CD8-positive, alpha-beta memory T cell (primary cell): ENCODE results near the gene SGIP1. TPM values are rescaled to one million over a fixed set of nuclear protein-coding genes. Genes with fewer than 3 reads are reported as not detected.

Experiments
- CTCF ChIA-PET: fragments of 350-600 bp; sonication (Branson Sonifier 250); formaldehyde crosslinking; loops from one replicate; lab custom pipeline; 2021; ENCODE audit warnings: antibody characterized with exemption; lab: Charles Lee
- POLR2A ChIA-PET: fragments of 350-600 bp; sonication (Branson Sonifier 250); formaldehyde crosslinking; loops from one replicate; lab custom pipeline; 2021; ENCODE audit warnings: antibody characterized with exemption; lab: Charles Lee
- DNase-seq, 5 donors: peaks; one replicate each; pipeline versions ENCODE4 v3.0.0 to v3.0.0-alpha.2; 2020 to 2022; ENCODE audit warnings: mixed read lengths in 1 of 5
- H3K27ac ChIP-seq: one replicate; pipeline ENCODE4 v1.7.0; 2013; ENCODE audit warnings: low read depth, mild to moderate bottlenecking, low read length, moderate library complexity
- H3K27me3 ChIP-seq: 2 replicates; pipeline ENCODE4 v1.7.0; 2013; ENCODE audit warnings: low read length, mild to moderate bottlenecking; ENCODE audit not compliant: insufficient read depth, poor library complexity, severe bottlenecking
- H3K36me3 ChIP-seq: 2 replicates; pipeline ENCODE4 v1.7.0; 2013; ENCODE audit warnings: mild to moderate bottlenecking, low read length, moderate library complexity; ENCODE audit not compliant: insufficient read depth
- H3K4me1 ChIP-seq: 2 replicates; pipeline ENCODE4 v1.7.0; 2013; ENCODE audit warnings: mild to moderate bottlenecking, low read length, moderate library complexity; ENCODE audit not compliant: insufficient read depth
- H3K4me3 ChIP-seq: 2 replicates; pipeline ENCODE4 v1.7.0; 2013; ENCODE audit warnings: mild to moderate bottlenecking, low read length
- H3K9me3 ChIP-seq: 2 replicates; pipeline ENCODE4 v1.7.0; 2013; ENCODE audit warnings: mild to moderate bottlenecking, low read length
- H3K27ac Mint-ChIP-seq, 8 donors: one replicate each; pipeline ENCODE4 v1.8.0; 2020 to 2021; ENCODE audit warnings: mixed read lengths in 8 of 8, mild to moderate bottlenecking in 6 of 8, inconsistent platforms in 3 of 8, moderate library complexity in 3 of 8
- H3K27me3 Mint-ChIP-seq, 2 donors: one replicate each; pipeline ENCODE4 v1.8.0; 2020 to 2021; ENCODE audit warnings: mixed read lengths in 2 of 2, mild to moderate bottlenecking in 1 of 2, moderate library complexity in 1 of 2
- H3K36me3 Mint-ChIP-seq, 3 donors: one replicate each; pipeline ENCODE4 v1.8.0; 2020 to 2021; ENCODE audit warnings: mixed read lengths in 3 of 3, inconsistent platforms in 1 of 3, mild to moderate bottlenecking in 1 of 3
- H3K4me1 Mint-ChIP-seq, 3 donors: one replicate each; pipeline ENCODE4 v1.8.0; 2020 to 2021; ENCODE audit warnings: mixed read lengths in 3 of 3, inconsistent platforms in 1 of 3, mild to moderate bottlenecking in 1 of 3
- H3K4me3 Mint-ChIP-seq, 7 donors: one replicate each; pipeline ENCODE4 v1.8.0; 2020 to 2021; ENCODE audit warnings: mixed read lengths in 7 of 7, mild to moderate bottlenecking in 6 of 7, moderate library complexity in 4 of 7, inconsistent platforms in 2 of 7
- H3K9me3 Mint-ChIP-seq, 5 donors: one replicate each; pipeline ENCODE4 v1.8.0; 2020 to 2022; ENCODE audit warnings: mixed read lengths in 5 of 5, mild to moderate bottlenecking in 3 of 5, moderate library complexity in 2 of 5, inconsistent platforms in 1 of 5
- polyA plus RNA-seq: library from polyadenylated mRNA; unstranded; fragments of 300-500 nt; fragmentation: Illumina TruSeq; gene quantifications from one replicate; pipeline ENCODE4 v1.2.3, GENCODE V29; 2021
- total RNA-seq, 2 experiments: library from RNA; stranded (reverse); gene quantifications; one replicate each; pipeline ENCODE4 v1.2.3, GENCODE V29; 2021

SGIP1 gene
- total and polyA plus RNA-seq, 3 experiments from 2014 or later, result not detected

GRCh38 chr1:66760506-66760905 is 226.6 kb downstream of the SGIP1 start:
- no peaks in the 10 kb centered on the region for H3K4me1 ChIP-seq
- ChIA-PET POLR2A (no interaction called here), CTCF (no interaction called here)
- Mint-ChIP-seq H3K4me1 (peaks cover 0 to 4% (median 0%) of the 10 kb centered on the region in 3 donors), H3K27ac (no peak overlapping the region), H3K4me3 (no peak overlapping the region), H3K27me3 (peaks cover 0 to 11% of the 10 kb centered on the region in 2 donors), H3K9me3 (no peaks in the 10 kb centered on the region), H3K36me3 (no peaks in the 10 kb centered on the region)
- no peaks in the 10 kb centered on the region for H3K9me3 ChIP-seq
- H3K27me3 ChIP-seq, result peaks cover 7% of the 10 kb centered on the region
- no peak overlapping the region for H3K4me3 ChIP-seq
- no peak overlapping the region for H3K27ac ChIP-seq
- no peaks in the 10 kb centered on the region for H3K36me3 ChIP-seq
- DNase-seq, result no peak

GRCh38 chr1:66761221-66761620 is 227.3 kb downstream of the SGIP1 start:
- H3K9me3 Mint-ChIP-seq, result no peaks in the 10 kb centered on the region
- Histone ChIP-seq H3K27ac (no peak overlapping the region), H3K9me3 (no peaks in the 10 kb centered on the region), H3K4me1 (no peaks in the 10 kb centered on the region), H3K27me3 (peaks cover 4% of the 10 kb centered on the region), H3K36me3 (no peaks in the 10 kb centered on the region), H3K4me3 (no peak overlapping the region)
- H3K4me1 Mint-ChIP-seq, result peaks cover 0 to 4% (median 0%) of the 10 kb centered on the region in 3 donors
- no peaks in the 10 kb centered on the region for H3K36me3 Mint-ChIP-seq
- ChIA-PET CTCF (interaction anchor here (0.9 kb wide), 1 partner anchor 8 kb away, joined by 3 read pairs; no protein-coding TSS in a partner anchor), POLR2A (no interaction called here)
- DNase-seq, result no peak
- H3K27ac Mint-ChIP-seq, result no peak overlapping the region
- H3K4me3 Mint-ChIP-seq, result no peak overlapping the region
- peaks cover 0 to 9% of the 10 kb centered on the region in 2 donors for H3K27me3 Mint-ChIP-seq

GRCh38 chr1:66764994-66765578 is 231.1 kb downstream of the SGIP1 start:
- Histone ChIP-seq H3K27me3 (no peaks in the 10 kb centered on the region), H3K36me3 (no peaks in the 10 kb centered on the region), H3K4me3 (no peak overlapping the region), H3K9me3 (no peaks in the 10 kb centered on the region), H3K27ac (no peak overlapping the region), H3K4me1 (peaks cover 13% of the 10 kb centered on the region)
- CTCF ChIA-PET, result interaction anchor here (0.9 to 2.9 kb wide), 10 partner anchors 11 to 447 kb away, joined by 3 to 28 read pairs (median 4); partner anchors contain the start of gene MIER1
- POLR2A ChIA-PET, result interaction anchor here (1.0 kb wide), 1 partner anchor 384 kb away, joined by 4 read pairs; no protein-coding TSS in a partner anchor
- Mint-ChIP-seq H3K27ac (no peak overlapping the region), H3K4me1 (peaks cover 14 to 20% (median 16%) of the 10 kb centered on the region in 3 donors), H3K27me3 (peaks cover 0 to 3% of the 10 kb centered on the region in 2 donors), H3K4me3 (no peak overlapping the region), H3K9me3 (no peaks in the 10 kb centered on the region), H3K36me3 (no peaks in the 10 kb centered on the region)
- DNase-seq, result peak; percentile 6 to 52 (median 34)

GRCh38 chr1:66767626-66768025 is 233.7 kb downstream of the SGIP1 start:
- H3K9me3 Mint-ChIP-seq, result no peaks in the 10 kb centered on the region
- Histone ChIP-seq H3K4me1 (peaks cover 13% of the 10 kb centered on the region), H3K27me3 (no peaks in the 10 kb centered on the region), H3K27ac (no peak overlapping the region), H3K9me3 (no peaks in the 10 kb centered on the region), H3K4me3 (no peak overlapping the region), H3K36me3 (no peaks in the 10 kb centered on the region)
- DNase-seq, result no peak
- H3K27me3 Mint-ChIP-seq, result no peaks in the 10 kb centered on the region
- no peaks in the 10 kb centered on the region for H3K36me3 Mint-ChIP-seq
- CTCF ChIA-PET, result no interaction called here
- peaks cover 18 to 29% (median 28%) of the 10 kb centered on the region in 3 donors for H3K4me1 Mint-ChIP-seq
- POLR2A ChIA-PET, result no interaction called here
- no peak overlapping the region for H3K4me3 Mint-ChIP-seq
- H3K27ac Mint-ChIP-seq, result no peak overlapping the region

- H3K27me3 Mint-ChIP-seq, result no peaks in the 10 kb centered on the region
- POLR2A ChIA-PET, result interaction anchor here (0.5 to 1.0 kb wide), 4 partner anchors 162 to 281 kb away, joined by 3 to 4 read pairs (median 4); no protein-coding TSS in a partner anchor
- Histone ChIP-seq H3K36me3 (no peaks in the 10 kb centered on the region), H3K4me1 (peaks cover 13% of the 10 kb centered on the region), H3K27ac (no peak overlapping the region), H3K27me3 (no peaks in the 10 kb centered on the region), H3K9me3 (no peaks in the 10 kb centered on the region), H3K4me3 (no peak overlapping the region)
- H3K9me3 Mint-ChIP-seq, result no peaks in the 10 kb centered on the region
- H3K4me1 Mint-ChIP-seq, result peaks cover 18 to 29% (median 28%) of the 10 kb centered on the region in 3 donors
- peak overlapping the region in 5 of 7 donors; percentile 46 to 86 (median 78) for H3K4me3 Mint-ChIP-seq
- H3K27ac Mint-ChIP-seq, result peak overlapping the region in 5 of 8 donors; percentile 30 to 89 (median 47)
- no peak for DNase-seq
- CTCF ChIA-PET, result interaction anchor here (0.9 to 1.7 kb wide), 4 partner anchors 7 to 443 kb away, joined by 3 to 9 read pairs (median 6); no protein-coding TSS in a partner anchor
- no peaks in the 10 kb centered on the region for H3K36me3 Mint-ChIP-seq
These were observed 235.0 kb downstream of the SGIP1 start for GRCh38 chr1:66768965-66769364.

GRCh38 chr1:66769512-66770229 is 235.7 kb downstream of the SGIP1 start:
- Mint-ChIP-seq H3K27me3 (no peaks in the 10 kb centered on the region), H3K36me3 (no peaks in the 10 kb centered on the region), H3K4me1 (peaks cover 18 to 29% (median 28%) of the 10 kb centered on the region in 3 donors), H3K27ac (peak overlapping the region in 7 of 8 donors; percentile 26 to 94 (median 80)), H3K4me3 (peak overlapping the region; percentile 47 to 86 (median 79)), H3K9me3 (no peaks in the 10 kb centered on the region)
- peaks cover 13% of the 10 kb centered on the region for H3K4me1 ChIP-seq
- no peak overlapping the region for H3K27ac ChIP-seq
- peak overlapping the region; percentile 46 for H3K4me3 ChIP-seq
- H3K27me3 ChIP-seq, result no peaks in the 10 kb centered on the region
- peak in 2 of 5 donors; percentile 17 to 20 for DNase-seq
- no peaks in the 10 kb centered on the region for H3K36me3 ChIP-seq
- H3K9me3 ChIP-seq, result no peaks in the 10 kb centered on the region
- CTCF ChIA-PET, result interaction anchor here (0.9 to 1.7 kb wide), 4 partner anchors 8 to 443 kb away, joined by 3 to 9 read pairs (median 6); no protein-coding TSS in a partner anchor
- POLR2A ChIA-PET, result interaction anchor here (0.9 to 1.0 kb wide), 4 partner anchors 155 to 249 kb away, joined by 3 to 5 read pairs (median 4); partner anchors contain the start of genes DNAI4 and MIER1

GRCh38 chr1:66770240-66770639 is 236.3 kb downstream of the SGIP1 start:
- no peaks in the 10 kb centered on the region for H3K27me3 Mint-ChIP-seq
- peak overlapping the region in 6 of 7 donors; percentile 77 to 86 (median 80) for H3K4me3 Mint-ChIP-seq
- H3K9me3 Mint-ChIP-seq, result no peaks in the 10 kb centered on the region
- no peak for DNase-seq
- Histone ChIP-seq H3K27me3 (no peaks in the 10 kb centered on the region), H3K4me1 (peaks cover 13% of the 10 kb centered on the region), H3K4me3 (peak overlapping the region; percentile 46), H3K27ac (no peak overlapping the region), H3K36me3 (no peaks in the 10 kb centered on the region), H3K9me3 (no peaks in the 10 kb centered on the region)
- H3K27ac Mint-ChIP-seq, result peak overlapping the region in 5 of 8 donors; percentile 10 to 94 (median 68)
- ChIA-PET POLR2A (interaction anchor here (0.9 to 1.0 kb wide), 3 partner anchors 155 to 248 kb away, joined by 3 to 5 read pairs (median 4); partner anchors contain the start of genes DNAI4 and MIER1), CTCF (interaction anchor here (1.3 to 1.7 kb wide), 3 partner anchors 162 to 442 kb away, joined by 3 to 9 read pairs (median 8); no protein-coding TSS in a partner anchor)
- peaks cover 18 to 28% (median 26%) of the 10 kb centered on the region in 3 donors for H3K4me1 Mint-ChIP-seq
- no peaks in the 10 kb centered on the region for H3K36me3 Mint-ChIP-seq
